GM18499 (cell line): ENCODE data around the gene CYREN.
A peak's percentile ranks its signal among the peaks of the same experiment; 100 is the strongest.
"Not testable (repeated sequence)": the region's sequence is repeated elsewhere in the genome, so short reads cannot be mapped to it uniquely, and the experiment has no call there.

Experiments
- ATAC-seq: cut with Tn5 transposase; IDR thresholded peaks from one replicate; pipeline ENCODE4 v1.9.1; 2021; ENCODE audit warnings: moderate number of reproducible peaks; ENCODE audit not compliant: insufficient read depth, unreplicated experiment

The CYREN gene

GRCh38 chr7:135180122-135180521 lies 9.6 kb upstream of the CYREN start:
- ATAC-seq, result no peak

- no peak for ATAC-seq
Measured at GRCh38 chr7:135179321-135179925, 8.9 kb upstream of the CYREN start.

GRCh38 chr7:135178364-135178763 lies 7.9 kb upstream of the CYREN start:
- ATAC-seq, result no peak

- ATAC-seq, result no peak
Measured at GRCh38 chr7:135177028-135177696, 6.7 kb upstream of the CYREN start.

- no peak for ATAC-seq
Measured at GRCh38 chr7:135175931-135176330, 5.4 kb upstream of the CYREN start.

- ATAC-seq, result no peak
Measured at GRCh38 chr7:135174941-135175340, 4.4 kb upstream of the CYREN start.

GRCh38 chr7:135173916-135174315 lies 3.4 kb upstream of the CYREN start:
- not testable (repeated sequence) for ATAC-seq

GRCh38 chr7:135171581-135172291 lies 1.2 kb upstream of the CYREN start:
- ATAC-seq, result not testable (repeated sequence)

- ATAC-seq, result peak; percentile 26
Measured at GRCh38 chr7:135170998-135171481, 533 bp upstream of the CYREN start.

- ATAC-seq, result peak; percentile 8
Measured at GRCh38 chr7:135169964-135170273, 588 bp downstream of the CYREN start.

GRCh38 chr7:135169141-135169963 lies 1.2 kb downstream of the CYREN start:
- peak; percentile 36 for ATAC-seq

- no peak for ATAC-seq
Measured at GRCh38 chr7:135168489-135169140, 1.9 kb downstream of the CYREN start.

- no peak for ATAC-seq
Measured at GRCh38 chr7:135168001-135168400, 2.5 kb downstream of the CYREN start.

GRCh38 chr7:135167365-135167917 lies 3.1 kb downstream of the CYREN start:
- ATAC-seq, result no peak

- ATAC-seq, result no peak
Measured at GRCh38 chr7:135166338-135166990, 4.0 kb downstream of the CYREN start.

- ATAC-seq, result no peak
Measured at GRCh38 chr7:135165862-135166261, 4.6 kb downstream of the CYREN start.

- no peak for ATAC-seq
Measured at GRCh38 chr7:135164357-135165061, 6.0 kb downstream of the CYREN start.

GRCh38 chr7:135162382-135163001 lies 8.0 kb downstream of the CYREN start:
- ATAC-seq, result no peak
